ENCODE results near the gene YRDC. TPM values are rescaled to one million over a fixed set of nuclear protein-coding genes. Genes with fewer than 3 reads are reported as not detected.
"Not testable (repeated sequence)": the region's sequence is repeated elsewhere in the genome, so short reads cannot be mapped to it uniquely, and the experiment has no call there.

Gene YRDC
- total and polyA plus RNA-seq, 7 experiments from 2014 or later: 13.1 to 30.6 (median 17.0) TPM

GRCh38 chr1:37792943-37793686 is 14.9 kb downstream of the YRDC start:
- Mint-ChIP-seq H3K4me1 (peaks cover 8 to 25% (median 14%) of the 10 kb centered on the region in 7 donors), H3K36me3 (peaks cover 0 to 2% (median 0%) of the 10 kb centered on the region in 5 donors), H3K27ac (no peak overlapping the region), H3K27me3 (peaks cover 33 to 49% (median 43%) of the 10 kb centered on the region in 5 donors), H3K4me3 (peak overlapping the region; percentile 35 to 79 (median 52)), H3K9me3 (no peaks in the 10 kb centered on the region)
- intact Hi-C loops (cut with micrococcal nuclease): no loop called here
- Histone ChIP-seq H3K36me3 (ENCODE audit: control insufficient read depth in 2 of 3, insufficient read depth in 3 of 3, low read length in 3 of 3) (no peaks in the 10 kb centered on the region), H3K4me3 (ENCODE audit: low read length) (no peak overlapping the region), H3K4me1 (ENCODE audit: control insufficient read depth in 2 of 2, insufficient read depth in 2 of 2, low read length in 2 of 2) (peaks cover 3 to 8% of the 10 kb centered on the region in 2 donors), H3K27me3 (ENCODE audit: control insufficient read depth in 2 of 2, insufficient read depth in 2 of 2, low read length in 2 of 2) (peaks cover 0 to 8% of the 10 kb centered on the region in 2 donors), H3K27ac (ENCODE audit: low read depth, low read length) (no peak overlapping the region), H3K9me3 (ENCODE audit: control insufficient read depth in 2 of 3, low read length in 3 of 3) (no peaks in the 10 kb centered on the region)
- POLR2A ChIA-PET: no interaction called here
- CTCF ChIA-PET: no interaction called here
- no peak for DNase-seq
- no peak for ATAC-seq

- Histone ChIP-seq H3K4me1 (ENCODE audit: control insufficient read depth in 2 of 2, insufficient read depth in 2 of 2, low read length in 2 of 2) (no peaks in the 10 kb centered on the region), H3K4me3 (ENCODE audit: low read length) (no peak overlapping the region), H3K9me3 (ENCODE audit: control insufficient read depth in 2 of 3, low read length in 3 of 3) (no peaks in the 10 kb centered on the region), H3K36me3 (ENCODE audit: control insufficient read depth in 2 of 3, insufficient read depth in 3 of 3, low read length in 3 of 3) (no peaks in the 10 kb centered on the region), H3K27me3 (ENCODE audit: control insufficient read depth in 2 of 2, insufficient read depth in 2 of 2, low read length in 2 of 2) (no peaks in the 10 kb centered on the region), H3K27ac (ENCODE audit: low read depth, low read length) (no peak overlapping the region)
- H3K27ac Mint-ChIP-seq: no peak overlapping the region
- H3K9me3 Mint-ChIP-seq: no peaks in the 10 kb centered on the region
- intact Hi-C loops (cut with micrococcal nuclease): no loop called here
- no peaks in the 10 kb centered on the region for H3K36me3 Mint-ChIP-seq
- H3K4me3 Mint-ChIP-seq: no peak overlapping the region
- DNase-seq (no peak), ATAC-seq (no peak)
- ChIA-PET CTCF (no interaction called here), POLR2A (interaction anchor here (0.7 kb wide), 1 partner anchor 106 kb away, joined by 3 read pairs; no protein-coding TSS in a partner anchor)
- H3K27me3 Mint-ChIP-seq: peaks cover 13 to 32% (median 24%) of the 10 kb centered on the region in 5 donors
- H3K4me1 Mint-ChIP-seq: peaks cover 0 to 2% (median 0%) of the 10 kb centered on the region in 7 donors
These were observed 25.5 kb downstream of the YRDC start for GRCh38 chr1:37782491-37782890.

DNA sequence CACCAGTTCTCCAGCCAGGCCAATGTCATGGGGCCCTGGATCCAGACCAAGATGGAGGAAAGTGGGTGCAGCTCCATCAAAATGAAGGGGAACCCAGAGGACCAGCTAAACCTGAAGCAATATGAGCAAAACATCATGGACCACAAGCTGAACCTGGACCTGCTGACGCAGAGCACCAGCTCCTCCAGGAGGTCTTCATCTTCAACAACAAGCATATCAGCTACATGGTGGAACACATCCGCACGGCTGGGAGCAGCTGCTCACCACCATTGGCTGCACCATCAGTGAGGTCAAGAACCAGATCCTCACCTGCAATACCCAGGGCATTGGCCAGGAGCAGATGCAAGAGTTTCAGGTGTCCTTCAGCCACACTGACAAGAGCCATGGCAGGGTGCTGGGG is 29.4 kb downstream of the YRDC start:
- DNase-seq (no peak), ATAC-seq (no peak)
- Mint-ChIP-seq H3K27ac (no peak overlapping the region), H3K9me3 (peaks cover 0 to under 1% (median 0%) of the 10 kb centered on the region in 11 donors), H3K27me3 (peaks cover 0 to 23% (median 7%) of the 10 kb centered on the region in 5 donors), H3K36me3 (no peaks in the 10 kb centered on the region), H3K4me3 (no peak overlapping the region), H3K4me1 (peaks cover 0 to 4% (median 0%) of the 10 kb centered on the region in 7 donors)
- no peaks in the 10 kb centered on the region for H3K27me3 ChIP-seq (ENCODE audit: control insufficient read depth in 2 of 2, insufficient read depth in 2 of 2, low read length in 2 of 2)
- POLR2A ChIA-PET: no interaction called here
- no peak overlapping the region for H3K27ac ChIP-seq (ENCODE audit: low read depth, low read length)
- H3K4me1 ChIP-seq (ENCODE audit: control insufficient read depth in 2 of 2, insufficient read depth in 2 of 2, low read length in 2 of 2): no peaks in the 10 kb centered on the region
- CTCF ChIA-PET: no interaction called here
- intact Hi-C loops (cut with micrococcal nuclease): no loop called here
- no peaks in the 10 kb centered on the region for H3K9me3 ChIP-seq (ENCODE audit: control insufficient read depth in 2 of 3, low read length in 3 of 3)
- H3K36me3 ChIP-seq (ENCODE audit: control insufficient read depth in 2 of 3, insufficient read depth in 3 of 3, low read length in 3 of 3): no peaks in the 10 kb centered on the region
- H3K4me3 ChIP-seq (ENCODE audit: low read length): no peak overlapping the region

GRCh38 chr1:37776946-37777516 is 31.0 kb downstream of the YRDC start:
- no peaks in the 10 kb centered on the region for H3K36me3 ChIP-seq (ENCODE audit: control insufficient read depth in 2 of 3, insufficient read depth in 3 of 3, low read length in 3 of 3)
- no peak overlapping the region for H3K4me3 Mint-ChIP-seq
- H3K27me3 Mint-ChIP-seq: peaks cover 5 to 35% (median 15%) of the 10 kb centered on the region in 5 donors
- intact Hi-C loops (cut with micrococcal nuclease): no loop called here
- no peak overlapping the region for H3K27ac Mint-ChIP-seq
- ChIA-PET POLR2A (no interaction called here), CTCF (interaction anchor here (0.6 kb wide), 1 partner anchor 10 kb away, joined by 5 read pairs; no protein-coding TSS in a partner anchor)
- no peaks in the 10 kb centered on the region for H3K27me3 ChIP-seq (ENCODE audit: control insufficient read depth in 2 of 2, insufficient read depth in 2 of 2, low read length in 2 of 2)
- H3K36me3 Mint-ChIP-seq: no peaks in the 10 kb centered on the region
- H3K4me1 ChIP-seq (ENCODE audit: control insufficient read depth in 2 of 2, insufficient read depth in 2 of 2, low read length in 2 of 2): no peaks in the 10 kb centered on the region
- ATAC-seq (no peak), DNase-seq (peak in 1 of 9 donors; percentile 46)
- H3K9me3 Mint-ChIP-seq: peaks cover 0 to 9% (median 0%) of the 10 kb centered on the region in 11 donors
- peaks cover 0 to 4% (median 0%) of the 10 kb centered on the region in 7 donors for H3K4me1 Mint-ChIP-seq
- H3K9me3 ChIP-seq (ENCODE audit: control insufficient read depth in 2 of 3, low read length in 3 of 3): no peaks in the 10 kb centered on the region
- no peak overlapping the region for H3K27ac ChIP-seq (ENCODE audit: low read depth, low read length)
- no peak overlapping the region for H3K4me3 ChIP-seq (ENCODE audit: low read length)

DNA sequence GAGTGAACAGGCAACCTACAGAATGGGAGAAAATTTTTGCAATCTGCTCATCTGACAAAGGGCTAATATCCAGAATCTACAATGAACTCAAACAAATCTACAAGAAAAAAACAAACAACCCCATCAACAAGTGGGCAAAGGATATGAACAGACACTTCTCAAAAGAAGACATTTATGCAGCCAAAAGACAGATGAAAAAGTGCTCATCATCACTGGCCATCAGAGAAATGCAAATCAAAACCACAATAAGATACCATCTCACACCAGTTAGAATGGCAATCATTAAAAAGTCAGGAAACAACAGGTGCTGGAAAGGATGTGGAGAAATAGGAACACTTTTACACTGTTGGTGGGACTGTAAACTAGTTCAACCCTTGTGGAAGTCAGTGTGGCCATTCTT is 36.6 kb downstream of the YRDC start:
- H3K27ac Mint-ChIP-seq; ATAC-seq; CTCF ChIA-PET; H3K36me3 Mint-ChIP-seq; H3K36me3 ChIP-seq (ENCODE audit: control insufficient read depth in 2 of 3, insufficient read depth in 3 of 3, low read length in 3 of 3); H3K27ac ChIP-seq (ENCODE audit: low read depth, low read length); H3K4me1 ChIP-seq (ENCODE audit: control insufficient read depth in 2 of 2, insufficient read depth in 2 of 2, low read length in 2 of 2); H3K4me1 Mint-ChIP-seq; intact Hi-C loops (cut with micrococcal nuclease); DNase-seq; POLR2A ChIA-PET; H3K4me3 ChIP-seq (ENCODE audit: low read length); H3K9me3 ChIP-seq (ENCODE audit: control insufficient read depth in 2 of 3, low read length in 3 of 3); H3K4me3 Mint-ChIP-seq; H3K27me3 ChIP-seq (ENCODE audit: control insufficient read depth in 2 of 2, insufficient read depth in 2 of 2, low read length in 2 of 2): not testable (repeated sequence)
- peaks cover 0 to 11% (median 0%) of the 10 kb centered on the region in 11 donors for H3K9me3 Mint-ChIP-seq
- peaks cover 43 to 60% (median 52%) of the 10 kb centered on the region in 5 donors for H3K27me3 Mint-ChIP-seq

DNA sequence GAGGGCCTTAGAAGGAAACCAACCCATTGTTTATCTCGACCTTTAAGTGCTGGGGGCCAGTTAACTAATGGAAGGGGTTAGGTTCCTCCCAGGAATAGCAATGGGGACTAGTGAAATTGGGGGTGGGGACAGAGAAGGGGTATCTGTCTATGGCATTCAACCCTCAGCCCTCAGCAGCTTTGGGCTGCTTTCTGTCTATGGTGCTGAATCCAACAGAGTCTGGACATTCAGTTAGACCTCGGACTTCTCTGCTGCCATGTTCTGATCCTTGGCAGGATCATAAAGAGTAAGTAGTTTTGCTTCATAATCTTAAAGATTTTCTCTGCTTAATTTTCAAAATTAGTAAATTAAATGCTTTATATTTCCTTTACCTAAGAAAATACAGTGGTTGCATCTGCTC is 40.5 kb downstream of the YRDC start:
- peaks cover 0 to 13% (median 3%) of the 10 kb centered on the region in 5 donors for H3K36me3 Mint-ChIP-seq
- DNase-seq: no peak
- H3K27me3 Mint-ChIP-seq: peaks cover 67 to 83% (median 78%) of the 10 kb centered on the region in 5 donors
- H3K4me3 Mint-ChIP-seq: no peak overlapping the region
- no peaks in the 10 kb centered on the region for H3K4me1 ChIP-seq (ENCODE audit: control insufficient read depth in 2 of 2, insufficient read depth in 2 of 2, low read length in 2 of 2)
- H3K4me3 ChIP-seq (ENCODE audit: low read length): no peak overlapping the region
- H3K4me1 Mint-ChIP-seq: peaks cover 4 to 22% (median 20%) of the 10 kb centered on the region in 7 donors
- ChIA-PET CTCF (no interaction called here), POLR2A (no interaction called here)
- intact Hi-C loops (cut with micrococcal nuclease): no loop called here
- H3K9me3 ChIP-seq (ENCODE audit: control insufficient read depth in 2 of 3, low read length in 3 of 3): no peaks in the 10 kb centered on the region
- H3K9me3 Mint-ChIP-seq: peaks cover 0 to 10% (median 2%) of the 10 kb centered on the region in 11 donors
- no peaks in the 10 kb centered on the region for H3K36me3 ChIP-seq (ENCODE audit: control insufficient read depth in 2 of 3, insufficient read depth in 3 of 3, low read length in 3 of 3)
- no peak overlapping the region for H3K27ac ChIP-seq (ENCODE audit: low read depth, low read length)
- ATAC-seq: no peak
- no peak overlapping the region for H3K27ac Mint-ChIP-seq
- peaks cover 5 to 9% of the 10 kb centered on the region in 2 donors for H3K27me3 ChIP-seq (ENCODE audit: control insufficient read depth in 2 of 2, insufficient read depth in 2 of 2, low read length in 2 of 2)

All from naive thymus-derived CD4-positive, alpha-beta T cell (primary cell).